Tibial nerve (tissue), 3 donors: ENCODE data around the gene KANSL3.

Source experiments
- CTCF ChIP-seq, 5 experiments: fragments of 200-600 bp in 3 of 5; fragments of 450-650 bp in 2 of 5; sonication (generic) in 3 of 5; IDR thresholded peaks; one replicate each; pipeline ENCODE4 v1.5.1; 2016 to 2019; ENCODE audit warnings: antibody characterized with exemption in 5 of 5, mild to moderate bottlenecking in 3 of 5, moderate library complexity in 2 of 5
- POLR2A ChIP-seq, 2 donors: fragments of 450-650 bp; IDR thresholded peaks; one replicate each; pipeline ENCODE4 v1.6.1; 2017; ENCODE audit warnings: antibody characterized with exemption in 2 of 2, mild to moderate bottlenecking in 2 of 2, moderate library complexity in 2 of 2

- TF ChIP-seq CTCF (IDR thresholded peaks at IDR 0.05) (no peak), POLR2A (IDR thresholded peaks at IDR 0.05) (no peak)
Observed at GRCh38 chr2:96649342-96649741, 11.2 kb upstream of the KANSL3 start.
